Activated CD4-positive, alpha-beta T cell treated with anti-CD3 and anti-CD28 coated beads, Interleukin-2, Interleukin-6, amounts not matched to agents 100 ng/mL and 50 ng/mL, durations not matched to agents 16 hours and 8 hours (primary cell): ENCODE data around the gene BNIP3.
A peak's percentile ranks its signal among the peaks of the same experiment; 100 is the strongest.
"Not testable (repeated sequence)": the region's sequence is repeated elsewhere in the genome, so short reads cannot be mapped to it uniquely, and the experiment has no call there.

Source experiments
- DNase-seq: peaks from one replicate; pipeline ENCODE4 v3.0.0-alpha.2; 2020

The BNIP3 gene

DNA sequence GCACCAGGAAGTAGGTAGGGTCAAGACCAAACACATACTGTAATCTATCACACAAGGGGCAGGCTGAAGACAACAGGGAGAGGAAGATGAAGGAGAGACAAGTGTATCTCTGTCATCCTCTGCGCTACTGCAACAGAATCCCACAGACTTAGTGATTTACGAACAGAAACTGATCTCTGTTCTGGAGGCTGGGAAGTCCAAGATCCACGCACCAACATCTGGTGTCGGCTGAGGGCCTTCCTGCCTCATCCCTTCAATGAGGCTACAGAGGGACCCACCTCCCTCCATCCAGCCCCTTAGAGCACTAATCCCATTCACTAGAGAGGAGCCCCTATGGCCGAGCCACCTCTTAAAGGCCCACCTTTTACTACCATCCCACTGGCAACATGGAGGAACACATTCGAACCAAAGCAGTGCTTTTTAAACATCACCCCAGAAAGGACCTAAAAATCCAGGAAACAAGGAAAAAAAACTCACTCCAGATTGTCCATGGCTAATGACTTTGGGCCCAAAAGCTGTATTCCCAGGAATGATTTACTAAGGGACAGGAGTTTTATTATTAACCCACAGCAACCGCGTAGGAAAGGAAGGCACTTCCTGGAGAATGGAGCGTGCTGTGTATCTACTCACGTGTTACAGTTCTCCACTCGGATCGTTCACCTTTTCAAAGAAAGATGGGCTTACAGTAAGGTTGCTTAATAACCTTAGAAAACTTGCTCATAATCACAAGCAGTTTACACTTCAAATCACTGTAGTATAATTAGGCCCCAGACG, 4.2 kb downstream of the BNIP3 start:
- no peak for DNase-seq

DNA sequence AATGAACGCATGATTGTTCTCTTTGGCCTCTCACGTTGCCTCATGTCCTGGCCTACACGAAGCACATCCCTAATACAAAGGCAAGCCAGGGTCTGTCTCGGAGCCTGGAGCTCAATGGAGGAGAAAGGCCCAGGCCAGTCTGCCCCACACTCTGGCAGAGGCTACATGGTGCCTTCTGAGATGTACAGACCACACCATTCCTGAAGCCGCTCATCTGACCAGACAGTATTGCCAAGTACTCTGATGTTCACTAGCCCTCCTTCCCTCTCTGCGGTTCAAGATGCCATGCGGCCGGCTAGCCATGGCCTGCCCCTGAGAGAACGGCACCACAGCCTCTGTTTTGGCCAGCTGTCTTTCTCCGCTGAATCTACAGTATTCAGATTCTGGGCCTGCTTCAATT, 5.9 kb downstream of the BNIP3 start:
- DNase-seq: no peak

DNA sequence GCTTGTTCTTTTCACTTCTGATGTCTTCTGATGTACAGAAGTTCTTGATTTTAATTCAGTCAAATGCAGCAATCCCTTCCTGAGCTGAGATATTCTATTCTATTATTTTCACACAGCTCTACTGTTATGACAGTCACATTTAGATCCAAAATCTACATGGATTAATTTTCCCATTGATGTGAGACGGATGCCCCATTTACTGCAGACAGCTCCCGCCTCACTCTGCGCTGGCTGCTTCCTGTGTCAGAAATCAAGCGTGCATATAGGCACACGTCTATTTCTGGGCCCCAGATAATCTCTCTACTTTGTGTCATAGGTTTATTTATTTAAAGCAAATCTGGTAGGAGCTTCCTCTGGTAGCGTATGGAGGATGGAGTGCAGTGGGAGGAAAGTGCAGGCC, 6.7 kb downstream of the BNIP3 start:
- DNase-seq: no peak

DNA sequence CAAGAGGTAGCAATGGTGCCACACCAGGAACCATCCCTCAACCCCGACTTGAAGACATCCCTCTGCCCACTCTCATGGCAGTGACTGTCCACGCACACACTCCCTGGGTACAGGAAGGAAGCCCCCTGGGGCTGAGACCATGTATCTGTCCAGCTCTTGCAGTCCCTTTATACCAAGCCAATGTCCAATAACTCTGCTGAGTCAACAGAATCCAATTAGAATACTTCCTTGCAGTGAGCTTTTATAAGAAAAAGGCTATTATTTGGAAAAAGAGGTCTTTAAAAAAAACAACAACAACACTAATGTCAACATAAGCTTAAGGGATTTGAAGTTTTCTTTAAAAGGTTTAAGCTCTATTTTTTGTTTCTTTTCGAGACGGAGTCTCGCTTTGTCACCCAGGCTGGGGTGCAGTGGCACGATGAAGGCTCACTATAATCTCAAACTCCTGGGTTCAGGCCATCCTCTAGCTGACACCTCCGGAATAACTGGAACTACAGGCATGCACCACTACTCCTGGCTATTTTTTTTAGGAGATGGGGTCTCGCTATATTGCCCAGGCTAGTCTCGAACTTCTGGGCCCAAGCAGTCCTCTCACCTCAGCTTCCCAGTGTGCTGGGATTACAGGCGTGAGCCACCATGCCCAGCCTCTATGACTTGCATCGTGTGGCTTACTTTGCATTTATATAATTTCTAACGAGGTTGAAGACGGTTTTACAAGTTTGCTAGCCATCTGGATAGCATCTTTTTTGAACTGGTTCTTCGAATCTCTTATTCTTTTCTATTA, 7.5 kb downstream of the BNIP3 start:
- DNase-seq: no peak

DNA sequence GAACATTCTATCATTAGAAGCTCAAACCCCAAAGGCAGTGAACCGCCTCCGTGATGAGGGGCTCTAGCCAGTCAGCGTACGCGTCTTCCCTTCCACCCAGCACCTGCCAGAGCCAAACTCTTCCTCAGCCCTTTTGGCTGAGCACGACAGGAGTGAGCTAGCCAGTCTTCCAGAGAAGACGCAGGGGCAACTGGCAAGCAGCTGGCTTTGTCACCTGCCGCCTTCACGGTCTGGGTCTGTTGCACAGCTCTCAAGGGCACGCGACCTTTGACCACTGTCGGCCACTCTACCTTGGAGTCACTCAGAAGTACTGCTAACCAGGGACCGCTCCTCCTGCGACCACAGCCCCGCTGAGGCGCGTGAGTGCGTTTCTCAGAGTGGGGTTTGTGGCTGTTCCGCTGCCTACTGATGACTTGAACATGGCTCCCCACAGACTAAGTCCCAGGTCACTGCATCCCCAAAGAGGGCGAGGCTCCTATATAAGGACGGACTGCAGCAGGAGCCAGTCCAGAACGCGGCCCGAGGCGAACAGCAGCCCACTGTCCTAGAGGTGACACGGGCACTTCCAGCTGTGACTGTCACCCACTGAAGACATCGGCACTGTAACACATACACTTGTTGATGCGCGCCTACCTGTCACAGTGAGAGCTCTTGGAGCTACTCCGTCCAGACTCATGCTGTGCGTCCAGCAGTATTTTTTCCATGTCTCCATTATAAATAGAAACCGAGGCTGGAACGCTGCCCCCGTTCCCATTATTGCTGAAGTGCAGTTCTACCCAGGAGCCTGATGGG, 8.4 kb downstream of the BNIP3 start:
- DNase-seq: no peak

DNA sequence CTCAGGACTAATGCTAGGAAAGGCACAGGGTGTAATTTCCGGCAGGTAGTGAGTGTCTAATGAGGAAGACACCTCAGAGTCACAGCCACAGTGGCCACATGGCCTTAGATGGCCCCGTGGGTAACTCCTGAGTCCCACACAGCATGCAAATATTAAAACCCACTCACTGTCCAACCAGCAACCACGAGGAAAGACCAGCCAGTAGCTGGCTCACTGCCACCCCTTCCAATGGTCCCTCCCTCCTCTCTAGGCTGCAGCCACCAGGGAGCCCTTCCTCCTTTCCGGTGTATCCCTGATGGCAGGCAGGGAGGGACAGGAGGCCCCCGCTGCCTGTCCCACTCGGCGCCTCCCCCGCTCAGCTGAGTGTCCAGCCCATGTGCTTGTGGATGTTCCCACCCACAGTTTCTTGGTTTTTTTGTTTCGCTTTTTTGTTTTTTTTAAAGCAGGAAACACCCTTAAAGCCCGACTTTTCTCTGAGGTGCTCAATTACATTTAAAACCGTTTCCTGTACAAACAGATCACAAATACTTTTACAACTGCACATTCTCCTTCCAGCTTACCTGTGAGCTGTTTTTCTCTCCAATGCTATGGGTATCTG, 9.2 kb downstream of the BNIP3 start:
- peak; percentile 28 for DNase-seq

DNA sequence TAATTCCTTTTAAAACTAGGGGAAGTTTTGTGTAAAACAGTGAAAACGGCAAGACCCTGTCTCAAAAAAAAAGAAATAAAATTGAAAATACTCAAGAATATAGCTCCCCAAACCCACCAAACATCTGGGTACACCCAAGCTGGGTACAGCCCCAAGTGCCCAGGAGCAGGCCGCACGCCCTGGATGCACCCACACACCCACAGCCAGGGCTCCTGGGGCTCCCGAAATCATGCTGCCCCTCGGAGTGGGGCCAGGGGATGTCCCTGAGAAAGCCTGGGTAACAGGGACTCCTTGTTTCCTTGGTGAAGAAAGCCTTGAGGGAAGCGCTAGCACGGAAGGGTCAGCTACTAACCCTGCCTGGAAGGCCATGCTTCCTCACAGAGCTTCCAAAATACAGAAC, 10.1 kb downstream of the BNIP3 start:
- DNase-seq: no peak

DNA sequence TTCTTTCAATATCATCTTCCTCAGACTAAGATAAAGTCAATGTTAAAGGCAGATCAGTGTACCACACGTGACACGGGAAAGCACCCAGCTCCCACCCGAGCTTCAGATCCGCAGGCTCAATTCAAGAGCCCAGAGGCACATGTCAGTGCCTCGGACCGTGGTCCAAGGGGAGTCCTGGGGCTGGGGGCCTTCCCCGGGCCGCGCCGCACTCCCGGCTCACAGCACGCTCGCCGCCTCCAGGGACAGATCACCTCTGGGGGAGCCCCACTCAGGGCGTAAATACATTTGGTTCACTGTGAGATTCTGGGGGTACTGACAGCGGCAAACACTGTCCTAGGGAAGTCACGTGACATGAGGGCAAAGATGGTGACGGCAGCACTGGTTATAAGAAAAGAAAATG, 10.8 kb downstream of the BNIP3 start:
- no peak for DNase-seq

DNA sequence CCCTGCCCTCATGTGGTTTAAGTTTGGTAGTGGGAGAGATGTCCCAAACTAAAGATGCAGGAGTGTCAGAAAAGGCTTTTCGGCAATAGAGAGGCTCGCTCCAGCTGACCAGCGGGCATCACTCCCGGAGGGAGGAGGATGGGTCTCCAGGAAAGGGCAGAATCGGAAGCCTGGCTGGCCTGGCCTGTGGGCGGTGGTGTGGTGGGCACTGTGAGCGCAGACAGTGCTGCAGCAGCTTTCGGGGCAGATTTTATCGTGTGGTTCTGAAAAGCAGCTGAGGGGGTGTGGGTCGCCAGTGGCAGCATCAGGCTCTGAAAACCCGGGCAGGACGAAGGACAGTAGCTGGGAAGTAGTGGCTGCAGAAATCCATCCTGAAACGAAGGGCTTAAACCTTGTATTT, 12.8 kb downstream of the BNIP3 start:
- no peak for DNase-seq

DNA sequence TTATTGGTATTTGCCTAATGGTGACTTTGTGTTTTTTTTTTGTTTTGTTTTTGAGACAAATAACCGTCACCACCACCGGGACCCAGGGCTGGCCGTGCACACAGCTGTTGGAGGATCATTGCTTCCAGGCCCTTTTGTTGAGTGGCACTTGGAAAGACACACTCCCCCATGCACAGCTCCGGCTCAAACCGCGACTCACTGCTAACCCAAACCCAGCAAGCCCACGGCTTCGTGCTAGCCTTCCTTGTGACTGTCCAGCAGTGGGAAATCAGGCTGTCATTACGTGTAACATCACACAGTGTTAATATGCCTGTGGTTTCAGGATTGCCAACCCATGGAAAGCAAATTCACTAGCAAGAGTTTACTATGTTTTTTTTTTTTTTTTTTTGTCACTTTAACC, 17.4 kb downstream of the BNIP3 start:
- DNase-seq: no peak

DNA sequence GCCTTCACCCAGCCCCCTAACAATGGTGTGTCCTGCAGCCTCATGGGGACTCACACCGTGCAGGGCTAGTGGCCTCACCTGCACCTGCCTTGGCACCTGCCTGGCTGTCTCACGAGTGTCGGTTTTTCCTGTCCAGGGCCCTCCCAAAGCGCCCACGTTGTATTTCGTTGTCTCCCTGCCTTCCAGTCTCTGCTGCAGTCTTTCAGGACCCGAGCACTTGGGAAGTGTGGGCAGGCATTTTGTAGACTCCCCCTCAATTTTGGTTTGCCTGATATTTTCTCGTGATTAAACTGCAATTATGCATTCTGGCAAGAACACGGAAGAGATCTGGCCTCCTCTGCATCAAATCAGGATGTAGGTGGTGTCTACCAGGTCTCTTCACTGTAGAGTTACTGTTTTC, 17.9 kb downstream of the BNIP3 start:
- no peak for DNase-seq

DNA sequence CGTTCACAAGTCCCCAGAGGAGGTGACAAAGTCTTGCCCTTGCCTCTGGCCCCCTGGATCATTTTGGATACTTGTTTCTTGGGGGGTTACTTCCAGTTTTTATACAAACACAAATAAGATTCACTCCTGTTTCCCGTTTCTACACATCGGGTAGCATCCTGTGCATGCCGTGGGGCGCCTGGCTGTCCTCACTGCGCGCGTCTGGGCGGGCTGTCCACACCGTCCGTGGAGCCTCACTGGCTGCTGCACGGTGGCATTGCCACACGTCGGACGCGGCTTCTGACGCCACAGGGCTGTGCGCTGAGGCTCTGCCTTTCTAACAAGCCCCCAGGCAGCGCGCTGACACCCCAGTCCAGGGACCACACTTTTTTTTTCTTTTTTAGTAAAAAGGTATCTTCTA, 18.4 kb downstream of the BNIP3 start:
- no peak for DNase-seq

DNA sequence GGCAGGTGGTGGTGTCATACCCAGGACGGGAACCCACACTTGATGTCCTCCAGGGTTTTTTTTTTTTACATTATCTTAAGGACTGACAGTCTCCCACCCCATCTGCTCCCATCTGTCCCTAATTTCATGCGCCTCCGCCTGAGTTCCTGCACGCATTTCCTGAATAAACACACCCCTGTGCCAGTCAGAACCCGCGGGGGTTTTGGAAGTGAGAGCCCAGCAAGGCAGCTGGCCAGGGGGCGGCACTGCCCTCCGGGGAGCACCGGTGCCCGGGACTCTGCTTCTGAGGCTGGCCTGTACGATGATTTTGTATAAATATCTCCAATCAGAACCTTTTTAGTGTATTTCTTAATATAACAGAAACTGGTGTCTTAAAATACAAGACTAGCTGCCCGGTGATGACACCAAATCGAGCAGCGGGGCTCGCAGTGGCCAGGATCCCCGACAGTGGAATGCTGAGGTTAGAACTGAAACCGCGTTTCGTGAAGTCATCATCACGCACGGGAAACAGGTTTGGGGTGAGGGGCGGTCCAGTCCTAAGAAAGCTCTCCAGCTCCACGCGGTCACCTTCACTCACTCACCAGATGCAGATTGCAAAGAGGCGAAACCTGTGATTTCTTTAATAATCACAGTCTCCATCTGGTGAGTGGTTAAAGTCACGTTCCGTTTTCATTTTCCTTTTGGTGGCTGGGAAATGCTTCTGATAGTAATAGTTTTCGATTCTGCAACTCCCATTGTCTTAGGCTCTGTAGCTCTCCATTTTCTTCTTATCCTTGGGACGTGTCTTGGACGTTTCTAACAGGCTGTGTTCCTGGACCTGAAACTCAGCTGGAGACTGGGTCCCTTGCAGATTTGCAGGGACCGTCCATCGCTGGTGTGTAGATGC, 19.7 kb downstream of the BNIP3 start:
- DNase-seq: no peak

DNA sequence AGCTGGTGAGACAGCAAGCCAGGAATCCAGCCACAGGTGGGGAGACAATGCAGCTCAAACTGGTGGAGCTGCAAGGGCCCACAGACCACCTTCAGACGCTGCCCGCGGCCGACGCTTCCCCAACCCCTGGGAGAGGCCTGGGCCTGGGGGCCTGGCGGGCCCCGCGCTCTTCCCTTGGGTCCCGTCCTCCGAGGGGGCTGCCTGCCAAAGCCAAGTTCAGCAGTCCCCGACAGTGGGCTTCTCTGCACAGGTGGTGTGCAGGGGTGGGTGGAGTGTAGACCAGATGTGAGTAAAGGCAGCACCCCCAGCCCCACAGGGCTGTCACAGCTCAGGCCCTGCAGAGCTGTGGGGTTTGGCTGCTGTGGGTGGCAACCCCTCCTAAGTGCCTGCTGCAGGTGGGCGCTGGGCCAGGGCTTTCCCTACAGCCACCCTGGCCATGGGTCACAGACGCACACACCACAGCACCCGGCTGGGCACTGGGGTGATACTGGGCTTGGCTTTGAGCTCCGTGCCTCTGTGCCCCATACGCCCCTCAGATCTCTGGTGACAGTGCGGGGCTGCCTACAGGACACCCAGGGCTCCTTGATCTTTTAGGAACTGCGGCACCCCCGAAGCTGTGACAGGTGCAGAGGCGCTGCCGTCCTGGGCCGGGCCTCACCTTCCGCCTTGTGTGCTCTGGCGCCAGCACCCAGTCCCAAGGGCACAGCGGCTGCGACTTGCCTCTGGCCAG, 20.5 kb downstream of the BNIP3 start:
- DNase-seq: no peak

DNA sequence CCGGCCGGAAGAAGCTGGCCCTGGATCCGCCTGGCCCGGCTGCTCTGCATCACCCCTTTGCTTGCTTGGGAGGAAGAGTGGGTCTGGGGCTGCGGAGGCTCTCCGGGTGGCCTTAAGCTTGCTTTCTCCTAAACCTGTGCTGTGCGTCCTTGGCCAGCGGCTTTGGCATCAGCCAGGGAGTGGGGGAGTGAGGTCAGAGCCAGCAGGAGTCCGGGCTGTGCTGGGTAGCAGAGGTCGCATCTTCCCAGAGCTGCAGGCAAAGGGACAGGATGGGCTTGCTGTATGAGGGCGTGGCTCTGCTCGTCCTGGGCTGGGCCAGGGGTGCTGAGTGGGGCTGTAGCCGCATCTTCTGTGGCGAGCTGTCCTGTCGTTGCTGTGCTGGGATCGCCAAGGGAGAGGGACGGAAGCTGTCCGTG, 21.1 kb downstream of the BNIP3 start:
- no peak for DNase-seq

DNA sequence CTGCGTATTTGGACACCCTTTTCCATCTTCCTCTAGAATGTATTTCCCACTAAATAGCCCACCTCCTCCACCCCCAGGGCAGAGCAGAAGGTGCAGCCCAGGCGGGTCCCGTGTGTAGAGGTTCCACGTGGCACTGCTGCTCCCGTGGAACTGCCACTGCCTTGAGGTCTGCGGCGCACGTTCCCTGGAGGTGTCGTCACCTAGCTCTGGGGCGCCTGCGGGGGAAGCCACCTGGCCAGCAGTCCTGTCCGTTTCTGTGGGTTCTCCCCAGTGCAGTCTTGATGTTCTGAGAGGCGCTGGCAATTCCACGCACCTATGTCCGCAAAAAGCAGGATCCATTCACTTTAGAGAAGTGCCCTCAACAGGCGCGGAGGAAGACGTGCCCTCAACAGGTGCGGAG, 21.9 kb downstream of the BNIP3 start:
- DNase-seq: no peak

DNA sequence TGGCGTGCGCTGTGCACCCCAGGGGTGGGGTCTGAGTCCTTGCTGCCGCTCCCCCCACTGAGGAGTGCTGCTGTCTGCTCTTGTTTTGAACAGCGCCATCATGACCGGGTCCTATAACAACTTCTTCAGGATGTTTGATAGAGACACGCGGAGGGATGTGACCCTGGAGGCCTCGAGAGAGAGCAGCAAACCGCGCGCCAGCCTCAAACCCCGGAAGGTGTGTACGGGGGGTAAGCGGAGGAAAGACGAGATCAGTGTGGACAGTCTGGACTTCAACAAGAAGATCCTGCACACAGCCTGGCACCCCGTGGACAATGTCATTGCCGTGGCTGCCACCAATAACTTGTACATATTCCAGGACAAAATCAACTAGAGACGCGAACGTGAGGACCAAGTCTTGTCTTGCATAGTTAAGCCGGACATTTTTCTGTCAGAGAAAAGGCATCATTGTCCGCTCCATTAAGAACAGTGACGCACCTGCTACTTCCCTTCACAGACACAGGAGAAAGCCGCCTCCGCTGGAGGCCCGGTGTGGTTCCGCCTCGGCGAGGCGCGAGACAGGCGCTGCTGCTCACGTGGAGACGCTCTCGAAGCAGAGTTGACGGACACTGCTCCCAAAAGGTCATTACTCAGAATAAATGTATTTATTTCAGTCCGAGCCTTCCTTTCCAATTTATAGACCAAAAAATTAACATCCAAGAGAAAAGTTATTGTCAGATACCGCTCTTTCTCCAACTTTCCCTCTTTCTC, 26.0 kb downstream of the BNIP3 start:
- DNase-seq: no peak

DNA sequence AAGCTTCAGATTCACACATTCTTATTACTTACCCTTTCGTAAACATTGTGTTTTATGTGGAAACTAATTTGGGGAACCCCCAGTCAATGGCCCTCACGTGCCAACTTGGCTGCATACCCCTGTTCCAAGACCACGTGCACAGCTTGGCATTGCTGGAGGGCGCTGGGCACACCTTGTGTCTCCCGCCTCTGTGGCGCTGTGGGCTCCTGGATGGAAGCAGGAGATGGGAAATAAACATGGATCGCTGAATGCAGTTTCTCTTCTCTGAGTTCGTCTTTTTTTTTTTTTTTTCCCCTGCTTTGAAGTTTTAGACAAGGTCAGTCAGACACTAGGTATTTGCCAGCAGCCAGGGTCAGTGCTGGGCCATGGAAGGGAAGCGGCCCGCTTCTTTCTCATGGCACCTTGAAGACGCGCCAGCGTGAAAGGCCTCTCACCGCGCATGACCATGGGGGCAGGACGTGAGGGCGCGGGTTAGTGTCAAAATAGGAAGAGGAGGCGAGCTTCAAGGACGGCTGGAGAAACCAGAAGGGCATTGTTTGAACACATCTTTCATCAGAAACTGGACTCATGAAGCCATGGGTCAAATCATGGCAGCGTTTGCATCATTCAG, 27.3 kb downstream of the BNIP3 start:
- no peak for DNase-seq

DNA sequence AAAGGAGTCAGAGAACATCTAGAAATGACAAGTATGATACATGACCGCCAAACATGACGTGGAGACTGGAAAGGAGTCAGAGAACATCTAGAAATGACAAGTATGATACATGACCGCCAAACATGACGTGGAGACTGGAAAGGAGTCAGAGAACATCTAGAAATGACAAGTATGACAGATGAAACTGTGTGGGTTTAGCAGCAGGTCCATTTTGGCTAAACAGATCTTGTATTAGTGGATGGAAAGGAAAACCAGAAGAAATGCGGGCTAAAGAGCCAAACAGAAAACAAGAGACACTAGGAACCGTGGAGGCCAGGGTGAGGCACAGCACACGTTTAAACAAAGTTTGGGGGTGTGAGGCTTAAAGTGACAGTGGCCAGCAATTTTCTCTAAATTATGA, 31.8 kb downstream of the BNIP3 start:
- not testable (repeated sequence) for DNase-seq
